Colon (tissue), 2 donors: Measurements from ENCODE around the gene AP5Z1.

Experiments used
- FAIRE-seq: peaks from 2 replicates; lab custom pipeline; 2012; peaks lifted over from hg19 to GRCh38; lab: Jason Lieb, UNC
- donor health status: control.
- donor health status: control.

Gene AP5Z1, protein sequence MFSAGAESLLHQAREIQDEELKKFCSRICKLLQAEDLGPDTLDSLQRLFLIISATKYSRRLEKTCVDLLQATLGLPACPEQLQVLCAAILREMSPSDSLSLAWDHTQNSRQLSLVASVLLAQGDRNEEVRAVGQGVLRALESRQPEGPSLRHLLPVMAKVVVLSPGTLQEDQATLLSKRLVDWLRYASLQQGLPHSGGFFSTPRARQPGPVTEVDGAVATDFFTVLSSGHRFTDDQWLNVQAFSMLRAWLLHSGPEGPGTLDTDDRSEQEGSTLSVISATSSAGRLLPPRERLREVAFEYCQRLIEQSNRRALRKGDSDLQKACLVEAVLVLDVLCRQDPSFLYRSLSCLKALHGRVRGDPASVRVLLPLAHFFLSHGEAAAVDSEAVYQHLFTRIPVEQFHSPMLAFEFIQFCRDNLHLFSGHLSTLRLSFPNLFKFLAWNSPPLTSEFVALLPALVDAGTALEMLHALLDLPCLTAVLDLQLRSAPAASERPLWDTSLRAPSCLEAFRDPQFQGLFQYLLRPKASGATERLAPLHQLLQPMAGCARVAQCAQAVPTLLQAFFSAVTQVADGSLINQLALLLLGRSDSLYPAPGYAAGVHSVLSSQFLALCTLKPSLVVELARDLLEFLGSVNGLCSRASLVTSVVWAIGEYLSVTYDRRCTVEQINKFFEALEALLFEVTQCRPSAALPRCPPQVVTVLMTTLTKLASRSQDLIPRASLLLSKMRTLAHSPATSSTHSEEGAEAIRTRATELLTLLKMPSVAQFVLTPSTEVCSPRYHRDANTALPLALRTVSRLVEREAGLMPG

DNA sequence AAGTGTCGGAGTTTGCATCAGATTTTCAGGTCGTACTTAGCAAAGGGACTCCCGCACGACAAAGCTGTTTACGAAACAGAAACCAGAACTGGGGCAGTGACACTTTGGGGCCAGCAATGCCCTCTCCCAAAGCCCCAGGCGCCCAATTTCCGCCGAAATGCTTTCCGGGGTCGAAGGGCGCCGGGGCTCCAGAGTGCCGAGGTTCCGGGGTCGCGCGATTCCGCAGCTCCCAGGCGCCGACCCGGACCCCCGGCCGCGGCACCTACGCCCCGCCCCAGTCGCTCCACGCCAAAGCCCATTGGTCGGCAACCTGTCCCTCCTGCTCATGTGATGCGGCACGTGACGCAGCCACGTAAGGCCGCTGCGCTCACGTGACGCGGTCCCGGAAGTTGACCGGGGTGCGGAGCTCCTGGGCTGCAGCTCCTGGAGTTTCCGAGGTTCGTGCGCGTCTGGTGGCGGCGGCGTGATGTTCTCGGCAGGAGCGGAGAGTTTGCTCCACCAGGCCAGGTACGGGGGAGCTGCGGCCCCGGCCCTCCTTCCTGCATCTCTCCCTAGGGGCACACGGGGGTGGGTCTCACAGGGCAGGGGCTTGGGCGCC is at the start of gene AP5Z1:
Gene AP5Z1, plus strand, starts transcription at position 374 of the 598 bp plus-strand sequence. Its CDS starts 93 bp downstream, at position 467.
- FAIRE-seq, result no peak

- FAIRE-seq, result no peak
Measured at GRCh38 chr7:4725850-4726450, 49.5 kb upstream of the AP5Z1 start.

DNA sequence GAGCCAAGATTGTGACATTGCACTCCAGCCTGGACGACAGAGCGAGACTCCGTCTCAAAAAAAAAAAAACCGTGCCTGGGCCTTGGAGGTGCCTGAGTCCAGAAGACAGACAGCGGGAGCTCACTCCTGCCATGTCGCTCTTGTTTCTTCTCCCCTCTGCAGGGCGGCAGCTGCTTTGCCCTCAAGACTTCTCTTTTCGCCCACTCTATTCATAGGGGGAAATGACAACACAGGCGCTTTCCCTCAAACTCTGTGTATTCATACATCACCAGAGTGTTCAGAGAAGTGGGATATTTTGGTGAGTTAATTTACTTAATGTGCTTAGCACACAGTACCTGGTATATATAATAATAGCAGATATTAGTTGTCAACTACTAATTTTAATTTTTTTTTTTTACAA is 48.9 kb upstream of the AP5Z1 start:
- FAIRE-seq, result no peak

- FAIRE-seq, result no peak
Measured at GRCh38 chr7:4727914-4728705, 47.3 kb upstream of the AP5Z1 start.

DNA sequence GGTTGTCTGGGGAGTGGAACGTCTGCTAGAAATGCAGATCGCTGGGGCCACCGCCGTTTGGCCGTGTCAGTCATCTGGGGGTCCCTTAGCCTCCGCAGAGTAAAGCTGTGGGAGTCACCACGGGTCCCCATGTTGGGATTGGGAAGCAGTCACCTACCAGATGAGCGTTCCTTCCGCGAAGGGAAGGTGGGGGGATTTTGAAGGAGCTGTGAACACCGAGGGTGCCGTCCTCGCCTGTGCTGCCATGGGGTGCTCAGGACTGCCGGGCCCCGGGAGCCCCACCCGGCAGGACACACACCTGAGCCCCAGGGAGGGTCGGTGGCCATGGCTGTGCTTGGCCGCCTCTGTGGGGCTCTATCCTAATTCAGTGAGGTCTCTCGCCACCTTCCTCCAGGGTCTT is 46.2 kb upstream of the AP5Z1 start:
- no peak for FAIRE-seq

GRCh38 chr7:4730276-4730675 is 45.1 kb upstream of the AP5Z1 start:
- no peak for FAIRE-seq

DNA sequence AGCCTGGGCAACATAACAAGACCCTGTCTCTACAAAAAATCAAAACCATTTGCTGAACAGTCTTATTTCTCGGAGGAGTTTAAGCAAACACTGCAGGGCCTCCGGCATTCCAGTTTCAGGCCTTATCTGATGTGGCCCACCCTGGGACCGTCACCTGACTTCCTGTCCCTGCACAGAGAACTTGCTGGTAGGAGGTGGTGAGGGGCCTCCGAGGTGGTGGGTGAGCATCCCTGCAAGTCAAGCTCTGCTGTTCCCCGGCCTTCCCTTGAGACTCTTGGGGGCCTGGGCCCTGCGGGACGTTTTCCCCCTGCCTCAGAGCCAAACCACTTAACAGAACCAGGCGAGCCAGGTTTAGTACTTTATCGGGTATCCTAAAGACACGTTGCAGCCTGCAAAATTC is 44.5 kb upstream of the AP5Z1 start:
- FAIRE-seq, result no peak

DNA sequence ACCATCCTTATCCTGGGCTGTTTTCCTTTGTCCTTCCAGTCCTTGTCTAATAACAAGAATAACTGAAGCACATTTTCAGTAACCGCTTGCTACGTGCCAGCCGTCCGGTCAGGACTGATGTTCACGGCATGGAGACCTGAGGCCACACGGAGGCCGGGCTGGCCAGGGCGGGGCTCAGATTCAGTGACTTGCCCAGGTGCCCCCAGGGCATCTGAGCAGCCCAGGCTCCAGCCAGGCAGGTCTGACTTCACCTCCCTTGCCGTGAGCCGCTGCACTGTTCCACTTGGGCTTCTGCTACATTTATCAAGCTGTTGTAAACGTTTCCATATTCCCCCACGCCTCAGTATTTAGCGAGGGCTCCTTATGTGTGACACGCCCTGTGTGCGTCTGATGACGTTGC is 43.6 kb upstream of the AP5Z1 start:
- FAIRE-seq, result no peak

DNA sequence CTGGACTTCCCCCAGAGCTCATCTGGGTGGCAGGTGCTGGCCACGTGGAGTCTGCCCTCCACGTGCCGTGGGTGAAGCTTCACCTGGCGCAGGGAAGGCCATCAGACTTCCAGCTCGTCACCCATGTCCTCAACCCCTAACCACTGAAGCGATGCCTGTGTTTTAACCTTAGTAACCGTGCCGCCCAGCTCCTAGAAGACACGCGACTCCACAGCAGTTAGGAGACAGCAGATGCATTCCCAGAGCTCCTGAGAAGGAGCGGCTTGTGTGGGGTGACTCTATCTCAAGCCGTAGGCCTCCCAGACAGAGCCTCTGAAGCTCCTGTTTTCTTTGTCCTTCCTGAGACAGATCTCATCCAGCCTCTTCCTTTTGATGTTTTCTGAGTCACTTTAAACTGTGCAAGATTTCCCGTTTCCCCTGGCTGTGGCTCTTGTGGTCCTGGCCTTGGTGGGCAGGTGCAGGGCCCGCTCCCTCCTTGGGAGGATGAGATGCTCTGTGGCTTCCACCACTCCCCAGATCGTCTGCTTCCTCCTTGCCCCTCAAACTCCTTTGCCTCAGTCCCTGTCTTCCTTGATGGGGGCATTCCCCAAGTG is 41.4 kb upstream of the AP5Z1 start:
- no peak for FAIRE-seq

- no peak for FAIRE-seq
Measured at GRCh38 chr7:4734587-4735345, 40.7 kb upstream of the AP5Z1 start.

DNA sequence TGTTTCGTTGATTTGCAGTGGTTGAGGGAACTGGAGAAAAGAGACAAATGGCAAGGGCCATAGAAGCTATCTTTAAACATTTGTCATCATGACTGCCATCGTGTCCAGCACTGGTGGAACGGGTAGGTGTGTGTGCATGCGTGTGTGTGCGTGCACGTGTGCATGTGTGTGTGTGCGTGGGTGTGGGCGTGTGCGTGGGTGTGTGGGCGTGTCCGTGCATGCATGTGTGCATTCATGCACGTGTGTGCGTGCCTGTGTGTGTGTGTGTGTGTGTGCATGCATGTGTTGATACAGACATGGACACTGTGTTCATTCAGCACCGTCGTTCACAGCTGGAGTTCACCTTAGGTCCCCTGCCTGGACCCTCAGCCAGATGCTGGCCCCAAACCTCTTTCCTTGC is 38.1 kb upstream of the AP5Z1 start:
- FAIRE-seq, result no peak

DNA sequence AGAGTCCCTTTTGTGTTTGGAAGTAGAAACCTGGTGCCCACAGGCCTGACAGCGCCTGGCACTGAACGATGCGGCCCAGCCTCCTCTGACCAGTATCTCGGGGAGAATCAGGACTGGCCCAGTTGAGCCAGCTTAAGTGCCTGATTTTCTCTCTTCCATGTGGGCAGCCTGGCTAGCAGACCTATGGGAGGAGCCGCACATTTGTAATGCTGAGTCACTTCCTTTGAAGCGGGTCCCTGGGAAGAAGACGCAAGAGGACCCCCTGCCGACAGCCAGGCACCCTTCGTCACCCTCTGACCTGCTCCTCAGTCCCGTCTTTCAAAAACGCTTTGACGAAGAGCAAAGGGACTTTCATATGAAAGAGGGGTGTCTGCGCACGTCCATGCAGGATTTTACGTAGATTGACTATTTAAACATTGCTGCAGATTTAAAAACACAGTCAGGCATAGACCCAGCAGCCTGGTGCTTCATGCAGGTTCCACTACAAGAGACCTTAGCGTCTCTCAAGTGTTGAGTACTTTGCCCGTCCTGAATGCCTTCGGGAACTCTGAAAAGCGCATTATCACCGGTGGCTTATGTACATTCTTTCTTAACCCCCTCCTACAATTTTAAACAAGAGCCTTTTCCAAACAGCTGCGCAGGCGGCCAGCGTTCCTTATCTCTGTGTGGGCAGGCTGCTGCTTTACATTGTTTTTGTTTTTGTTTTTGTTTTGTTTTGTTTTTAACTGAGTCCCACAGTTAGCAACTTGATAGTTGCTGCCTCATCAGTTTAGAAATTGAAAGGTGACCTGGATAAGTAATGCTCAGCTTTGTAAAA is 36.5 kb upstream of the AP5Z1 start:
- FAIRE-seq, result no peak

GRCh38 chr7:4739528-4739992 is 35.9 kb upstream of the AP5Z1 start:
- FAIRE-seq, result no peak

DNA sequence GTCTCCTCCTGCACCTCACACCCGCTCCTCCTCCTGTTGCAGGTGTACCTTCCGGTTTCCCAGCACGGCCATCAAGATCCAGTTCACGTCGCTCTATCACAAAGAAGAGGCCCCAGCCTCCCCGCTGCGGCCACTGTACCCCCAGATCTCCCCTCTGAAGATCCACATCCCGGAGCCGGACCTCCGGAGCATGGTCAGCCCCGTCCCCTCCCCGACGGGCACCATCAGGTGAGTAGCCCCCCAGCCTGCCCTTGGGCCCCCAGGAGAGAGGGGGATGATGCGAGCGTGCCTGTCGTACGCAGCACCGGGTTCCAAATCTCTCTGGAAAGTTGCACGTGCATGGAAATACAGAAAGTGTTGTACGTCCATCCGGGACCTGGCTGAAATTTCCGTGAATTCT is 34.6 kb upstream of the AP5Z1 start:
- FAIRE-seq, result no peak

- FAIRE-seq, result no peak
Measured at GRCh38 chr7:4742051-4742573, 33.3 kb upstream of the AP5Z1 start.

- FAIRE-seq, result no peak
Measured at GRCh38 chr7:4742852-4743251, 32.6 kb upstream of the AP5Z1 start.

DNA sequence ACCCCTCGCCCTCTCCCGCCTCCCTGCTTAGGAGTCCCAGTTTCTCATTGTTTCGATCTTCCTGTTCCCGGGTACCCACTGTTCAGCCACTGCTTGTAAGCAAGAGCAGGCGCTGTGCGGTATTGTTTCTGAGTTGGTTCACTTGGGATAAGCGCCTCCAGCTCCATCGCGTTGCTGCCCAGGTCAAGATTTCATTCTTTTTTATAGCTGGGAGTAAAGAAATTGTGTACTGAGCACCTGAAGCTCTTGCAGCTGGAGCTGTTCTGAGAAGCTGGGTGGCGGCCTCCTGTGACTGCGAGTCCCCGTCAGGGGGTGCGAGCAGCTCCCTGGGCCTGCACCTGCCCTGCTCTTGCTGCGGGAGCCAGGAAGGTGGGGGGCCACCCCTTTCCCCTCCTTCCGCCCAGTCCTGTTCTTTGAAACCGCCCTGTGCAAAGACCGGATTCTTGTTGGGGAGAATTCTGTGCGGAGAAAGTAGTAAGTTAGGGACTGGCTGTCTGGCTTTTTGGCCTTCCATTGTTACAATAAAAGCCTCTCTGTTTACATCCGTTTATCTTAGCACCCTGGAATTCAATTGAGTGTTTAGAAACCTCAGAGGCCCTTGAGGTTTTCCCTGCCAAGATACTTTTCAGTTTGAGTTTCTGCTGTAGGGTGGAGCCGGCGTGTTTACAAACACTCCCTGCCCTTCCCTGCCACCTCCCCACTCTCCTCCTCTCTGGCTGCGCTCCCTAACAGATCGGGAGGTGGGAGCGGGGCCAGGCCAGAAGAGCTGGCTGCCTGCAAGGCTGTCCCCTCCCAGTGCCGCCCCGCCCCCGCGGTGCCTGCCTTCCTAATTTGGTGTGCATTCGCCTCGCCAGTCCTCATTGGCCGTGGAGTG is 30.8 kb upstream of the AP5Z1 start:
- FAIRE-seq, result no peak

- FAIRE-seq, result no peak
Measured at GRCh38 chr7:4745265-4745919, 30.0 kb upstream of the AP5Z1 start.
